OCI-LY1 (cell line): ENCODE results near the gene GABBR2.

Experiments used
- H2AFZ ChIP-seq: fragments of 200-600 bp; sonication (generic), shearing (Covaris generic); 2 replicates; pipeline ENCODE4 v1.6.0; 2014; ENCODE audit warnings: antibody characterized with exemption, mild to moderate bottlenecking, low read length
- H3F3A ChIP-seq: fragments of 200-600 bp; sonication (generic), shearing (Covaris generic); 2 replicates; pipeline ENCODE4 v1.6.0; 2014; ENCODE audit warnings: mild to moderate bottlenecking, antibody characterized with exemption, low read length, moderate library complexity; ENCODE audit not compliant: insufficient read depth
- H3K27ac ChIP-seq: fragments of 200-600 bp; sonication (generic); 2 replicates; pipeline ENCODE4 v1.5.1; 2014; ENCODE audit warnings: low read length, mixed run types, mild to moderate bottlenecking, low read depth; ENCODE audit not compliant: poor library complexity, severe bottlenecking
- H3K27me3 ChIP-seq: fragments of 200-600 bp; sonication (generic); 2 replicates; pipeline ENCODE4 v1.6.0; 2014; ENCODE audit warnings: antibody characterized with exemption, mild to moderate bottlenecking, low read length, moderate library complexity; ENCODE audit not compliant: insufficient read depth
- H3K36me3 ChIP-seq: fragments of 200-600 bp; sonication (generic); 2 replicates; pipeline ENCODE4 v1.6.1; 2014; ENCODE audit warnings: mild to moderate bottlenecking, antibody characterized with exemption, low read length, moderate library complexity, mixed read lengths; ENCODE audit not compliant: insufficient read depth
- H3K4me1 ChIP-seq: fragments of 200-600 bp; sonication (generic); 2 replicates; pipeline ENCODE4 v1.5.1; 2014; ENCODE audit warnings: mild to moderate bottlenecking, low read length, moderate library complexity; ENCODE audit not compliant: insufficient read depth, severe bottlenecking
- H3K4me2 ChIP-seq: fragments of 200-600 bp; sonication (generic), shearing (Covaris generic); 2 replicates; pipeline ENCODE4 v1.6.1; 2014; ENCODE audit warnings: low read length
- H3K4me3 ChIP-seq: fragments of 200-600 bp; sonication (generic); 2 replicates; pipeline ENCODE4 v1.5.1; 2014; ENCODE audit warnings: low read length, low read depth, mild to moderate bottlenecking, mixed read lengths; ENCODE audit not compliant: poor library complexity, severe bottlenecking
- H3K79me2 ChIP-seq: fragments of 200-600 bp; shearing (Covaris generic); 2 replicates; pipeline ENCODE4 v1.6.1; 2016; ENCODE audit warnings: mixed run types, low read length, mixed read lengths; ENCODE audit not compliant: insufficient read depth
- H3K9ac ChIP-seq: fragments of 200-600 bp; sonication (generic), shearing (Covaris generic); 2 replicates; pipeline ENCODE4 v1.6.1; 2014; ENCODE audit warnings: mild to moderate bottlenecking, low read length, mixed read lengths
- H3K9me2 ChIP-seq: fragments of 200-600 bp; sonication (generic), shearing (Covaris generic); 2 replicates; pipeline ENCODE4 v1.6.1; 2014; ENCODE audit warnings: low read depth, mild to moderate bottlenecking, low read length, mixed read lengths
- H3K9me3 ChIP-seq: fragments of 200-600 bp; shearing (Covaris generic); 2 replicates; pipeline ENCODE4 v1.6.1; 2014; ENCODE audit warnings: low read length, mixed read lengths
- H4K20me1 ChIP-seq: fragments of 200-600 bp; sonication (generic), shearing (Covaris generic); 2 replicates; pipeline ENCODE4 v1.6.0; 2016; ENCODE audit warnings: mild to moderate bottlenecking, low read length; ENCODE audit not compliant: insufficient read depth
- CTCF ChIP-seq: fragments of 200-600 bp; sonication (generic), shearing (Covaris generic); IDR thresholded peaks from 2 replicates; pipeline ENCODE4 v1.5.1; 2017; ENCODE audit warnings: mild to moderate bottlenecking, antibody characterized with exemption, low read length, moderate library complexity, mixed read lengths
- EZH2 ChIP-seq: fragments of 200-600 bp; sonication (generic), shearing (Covaris generic); IDR thresholded peaks from 2 replicates; pipeline ENCODE4 v1.8.0; 2017; ENCODE audit warnings: borderline replicate concordance, mixed run types, mild to moderate bottlenecking, antibody characterized with exemption, low read length, moderate library complexity, mixed read lengths

Gene GABBR2

GRCh38 chr9:98370300-98370975 lies 338.3 kb downstream of the GABBR2 start:
- no peaks in the 10 kb centered on the region for H3K9me2 ChIP-seq
- H3K36me3 ChIP-seq: no peaks in the 10 kb centered on the region
- H3K27ac ChIP-seq: no peak overlapping the region
- H4K20me1 ChIP-seq: no peaks in the 10 kb centered on the region
- H3K4me1 ChIP-seq: no peaks in the 10 kb centered on the region
- H3F3A ChIP-seq: no peaks in the 10 kb centered on the region
- TF ChIP-seq EZH2 (no peak), CTCF (no peak)
- H3K9ac ChIP-seq: no peak overlapping the region
- H3K9me3 ChIP-seq: peaks cover 4% of the 10 kb centered on the region; the same call in 1 of the 2 replicates
- peaks cover 6% of the 10 kb centered on the region; the same call in 1 of the 2 replicates for H3K27me3 ChIP-seq
- no peak overlapping the region for H3K4me3 ChIP-seq
- H2AFZ ChIP-seq: no peak overlapping the region
- no peaks in the 10 kb centered on the region for H3K79me2 ChIP-seq
- H3K4me2 ChIP-seq: no peak overlapping the region

GRCh38 chr9:98369896-98370295 lies 338.8 kb downstream of the GABBR2 start:
- H3K27me3 ChIP-seq: peaks cover 6% of the 10 kb centered on the region; the same call in 1 of the 2 replicates
- no peak overlapping the region for H3K4me3 ChIP-seq
- H3K9ac ChIP-seq: no peak overlapping the region
- no peak overlapping the region for H2AFZ ChIP-seq
- no peak overlapping the region for H3K4me2 ChIP-seq
- no peaks in the 10 kb centered on the region for H4K20me1 ChIP-seq
- TF ChIP-seq CTCF (no peak), EZH2 (no peak)
- H3K79me2 ChIP-seq: no peaks in the 10 kb centered on the region
- H3K4me1 ChIP-seq: no peaks in the 10 kb centered on the region
- no peaks in the 10 kb centered on the region for H3K36me3 ChIP-seq
- H3K9me2 ChIP-seq: no peaks in the 10 kb centered on the region
- H3K9me3 ChIP-seq: peaks cover 4% of the 10 kb centered on the region; the same call in 1 of the 2 replicates
- no peak overlapping the region for H3K27ac ChIP-seq
- no peaks in the 10 kb centered on the region for H3F3A ChIP-seq

GRCh38 chr9:98369471-98369870 lies 339.3 kb downstream of the GABBR2 start:
- no peak overlapping the region for H2AFZ ChIP-seq
- peaks cover 4% of the 10 kb centered on the region; the same call in 1 of the 2 replicates for H3K9me3 ChIP-seq
- H3K4me3 ChIP-seq: no peak overlapping the region
- H3K9me2 ChIP-seq: no peaks in the 10 kb centered on the region
- no peaks in the 10 kb centered on the region for H3K4me1 ChIP-seq
- no peaks in the 10 kb centered on the region for H3K36me3 ChIP-seq
- H3F3A ChIP-seq: no peaks in the 10 kb centered on the region
- H3K27ac ChIP-seq: no peak overlapping the region
- TF ChIP-seq EZH2 (no peak), CTCF (no peak)
- H3K27me3 ChIP-seq: peaks cover 6% of the 10 kb centered on the region; the same call in 1 of the 2 replicates
- H3K9ac ChIP-seq: no peak overlapping the region
- H3K79me2 ChIP-seq: no peaks in the 10 kb centered on the region
- no peak overlapping the region for H3K4me2 ChIP-seq
- H4K20me1 ChIP-seq: no peaks in the 10 kb centered on the region
